ENCODE results near the gene GMDS.

GRCh38 chr6:2036710-2037023 lies 208.7 kb downstream of the GMDS start:
- TF ChIP-seq POLR2A (IDR thresholded peaks at IDR 0.05; ENCODE audit: low read depth, low read length) (no peak), CTCF (IDR thresholded peaks at IDR 0.05; ENCODE audit: extremely low read depth in 1 of 2, insufficient read depth in 1 of 2, low read depth in 1 of 2, low read length in 2 of 2) (no peak), FOS (IDR thresholded peaks at IDR 0.05; ENCODE audit: borderline replicate concordance, insufficient read depth, low read length) (no peak)

All from endothelial cell of umbilical vein (primary cell).